NOMO-1 (cell line): Measurements from ENCODE around the gene CDH5.
A peak's percentile ranks its signal among the peaks of the same experiment; 100 is the strongest.

ENCODE experiments used
- DNase-seq, 2 experiments: peaks; one replicate each; lab custom pipeline; 2025; ENCODE audit not compliant: unreplicated experiment in 2 of 2; lab: John Stamatoyannopoulos, UW

CDH5 gene

GRCh38 chr16:66408163-66409048, 41.9 kb downstream of the CDH5 start:
- DNase-seq = peak; percentile 21 to 45

- no peak for DNase-seq
These were observed 42.7 kb downstream of the CDH5 start for GRCh38 chr16:66409156-66409555.

GRCh38 chr16:66412182-66412581, 45.7 kb downstream of the CDH5 start:
- DNase-seq = no peak

- no peak for DNase-seq
These were observed 48.4 kb downstream of the CDH5 start for GRCh38 chr16:66414891-66415290.

- DNase-seq = no peak
These were observed 49.6 kb downstream of the CDH5 start for GRCh38 chr16:66416136-66416535.

GRCh38 chr16:66416939-66417700, 50.6 kb downstream of the CDH5 start:
- no peak for DNase-seq

- DNase-seq = no peak
These were observed 51.9 kb downstream of the CDH5 start for GRCh38 chr16:66418165-66418962.

GRCh38 chr16:66419527-66419926, 53.0 kb downstream of the CDH5 start:
- no peak for DNase-seq

GRCh38 chr16:66420396-66420795, 53.9 kb downstream of the CDH5 start:
- no peak for DNase-seq

- no peak for DNase-seq
These were observed 55.4 kb downstream of the CDH5 start for GRCh38 chr16:66421891-66422290.

- no peak for DNase-seq
These were observed 55.9 kb downstream of the CDH5 start for GRCh38 chr16:66422366-66422765.

GRCh38 chr16:66423177-66423576, 56.7 kb downstream of the CDH5 start:
- DNase-seq = no peak

- DNase-seq = no peak
These were observed 59.2 kb downstream of the CDH5 start for GRCh38 chr16:66425651-66426050.

GRCh38 chr16:66426112-66427035, 59.9 kb downstream of the CDH5 start:
- no peak for DNase-seq

- no peak for DNase-seq
These were observed 60.8 kb downstream of the CDH5 start, which contains the start of gene BEAN1 for GRCh38 chr16:66427036-66427860. BEAN1 (plus strand) TSS chr16:66427295; CDS start chr16:66437677, 10,382 bp downstream.

- peak in 1 of 2 experiments; percentile 24 for DNase-seq
These were observed 61.6 kb downstream of the CDH5 start for GRCh38 chr16:66427871-66428681.

GRCh38 chr16:66428682-66429251, 62.3 kb downstream of the CDH5 start:
- DNase-seq = no peak
